HG03064 (cell line): ENCODE results near the gene FCER2.

Source experiments
- ATAC-seq: cut with Tn5 transposase; IDR thresholded peaks from one replicate; pipeline ENCODE4 v1.9.1; 2021; ENCODE audit warnings: low read depth; ENCODE audit not compliant: unreplicated experiment

FCER2 gene

GRCh38 chr19:7704280-7705060 is 2.5 kb upstream of the FCER2 start:
- no peak for ATAC-seq

GRCh38 chr19:7703332-7703731 is 1.4 kb upstream of the FCER2 start:
- ATAC-seq, result no peak

GRCh38 chr19:7701049-7701653 is 780 bp downstream of the FCER2 start:
- ATAC-seq, result no peak

DNA sequence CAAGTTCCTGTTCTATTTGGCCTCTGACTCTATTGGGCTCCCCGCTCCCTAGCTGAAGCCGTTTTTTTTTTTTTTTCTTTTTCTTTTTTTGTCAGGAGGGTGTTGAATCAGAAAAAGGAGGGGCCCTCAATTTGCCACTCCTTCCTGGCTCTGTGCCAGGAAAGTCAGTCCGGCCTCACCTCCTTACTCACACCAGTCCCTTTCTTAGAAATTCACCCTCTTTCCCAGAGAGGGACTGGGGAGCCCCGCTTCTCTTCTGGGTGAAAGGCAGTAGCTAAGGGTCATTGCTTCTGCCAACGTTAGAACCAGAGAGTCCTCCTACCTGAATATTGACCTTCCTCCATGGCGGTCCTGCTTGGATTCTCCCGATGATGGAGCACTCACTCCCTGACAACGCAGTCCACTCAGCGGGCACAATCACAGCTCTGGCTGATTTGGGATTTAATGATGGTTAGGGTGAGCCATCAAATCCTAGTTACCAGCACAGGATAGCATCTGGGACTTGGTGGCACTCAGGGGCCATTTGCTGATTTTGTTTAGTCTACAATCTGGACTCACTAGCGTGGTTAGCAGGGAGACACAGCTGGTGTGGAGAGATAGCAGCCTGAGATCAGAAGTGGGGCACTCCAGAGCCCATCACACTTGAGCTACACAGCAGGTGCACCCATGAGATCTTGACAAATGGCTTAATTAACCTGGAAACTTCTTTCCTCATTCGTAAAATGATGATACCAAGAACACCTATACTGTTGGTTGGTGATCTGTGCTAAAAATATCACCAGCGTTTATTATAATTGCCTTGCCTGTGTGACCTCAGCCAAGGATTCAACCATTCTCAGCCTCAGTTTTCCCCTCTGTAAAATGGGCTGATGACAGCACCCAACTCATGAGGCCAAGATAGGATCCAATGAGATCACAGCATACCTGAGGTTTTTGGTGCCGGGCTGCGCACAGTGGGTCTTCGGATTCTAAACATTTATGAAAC is 2.2 kb downstream of the FCER2 start:
- ATAC-seq, result no peak

GRCh38 chr19:7699003-7699402 is 2.9 kb downstream of the FCER2 start:
- ATAC-seq, result no peak

DNA sequence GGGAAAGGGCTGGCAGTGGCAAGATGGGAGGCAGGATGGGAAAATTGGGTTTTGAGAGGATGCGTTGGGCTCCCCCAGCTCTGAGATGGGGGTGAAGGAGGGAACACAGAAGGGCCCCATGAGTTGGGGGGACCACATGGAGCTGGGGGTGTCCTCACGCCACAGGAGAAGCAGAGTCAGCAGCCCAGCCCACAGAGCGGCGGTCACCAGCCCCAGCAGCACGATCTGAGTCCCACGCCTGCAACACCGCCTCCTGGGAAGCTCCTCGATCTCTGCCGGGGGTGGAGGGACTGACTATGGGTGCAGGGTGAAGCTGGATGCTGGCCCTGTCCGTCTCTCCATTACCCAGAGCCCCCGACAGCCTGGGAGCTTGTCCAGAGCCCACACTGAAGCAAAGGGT is 3.3 kb downstream of the FCER2 start:
- ATAC-seq, result no peak

DNA sequence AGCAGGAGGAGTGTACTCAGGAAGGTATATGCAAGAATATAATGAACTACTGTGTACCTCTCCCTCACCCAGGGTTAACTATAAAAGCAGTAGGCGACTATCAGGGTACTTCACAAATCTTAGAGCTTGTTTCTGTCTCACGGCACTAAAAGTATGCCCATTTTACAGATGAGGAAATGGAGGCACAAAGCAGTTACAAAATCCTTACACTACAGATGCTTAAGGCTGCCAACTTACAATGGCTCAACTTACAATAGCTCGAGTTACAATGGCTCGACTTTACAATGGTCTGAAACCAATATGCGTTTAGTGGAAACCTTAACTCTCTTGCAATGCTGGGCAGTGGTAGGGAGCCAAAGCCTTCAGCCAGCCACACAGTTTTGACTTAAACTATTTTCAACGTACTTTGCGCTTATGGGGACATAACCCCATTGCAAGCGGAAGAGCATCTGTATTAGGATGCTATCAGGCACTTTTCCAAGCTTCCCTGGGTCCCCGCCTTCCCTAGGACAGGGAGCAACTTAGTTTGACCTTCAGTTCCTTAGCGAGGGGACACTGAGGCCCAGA is 4.1 kb downstream of the FCER2 start:
- no peak for ATAC-seq

DNA sequence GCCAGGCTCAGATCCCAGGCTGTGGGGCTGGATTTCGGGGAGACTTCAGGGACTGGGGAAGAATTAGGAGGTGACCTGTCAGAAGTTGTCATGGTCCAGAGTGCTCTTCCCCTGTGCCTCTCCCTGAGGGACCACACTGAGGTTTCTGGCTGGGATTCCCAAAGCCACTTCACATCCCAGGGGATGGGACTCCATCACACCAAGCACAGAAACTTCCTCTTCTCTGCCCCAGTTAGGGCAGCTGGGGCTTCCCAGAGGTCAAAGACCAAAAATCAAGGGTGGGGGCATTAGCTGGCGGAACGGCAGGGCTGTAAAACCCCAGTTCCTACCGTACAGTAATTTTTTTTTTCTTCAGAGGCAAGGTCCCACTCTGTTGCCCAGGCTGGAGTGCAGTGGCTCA is 7.4 kb downstream of the FCER2 start:
- no peak for ATAC-seq

DNA sequence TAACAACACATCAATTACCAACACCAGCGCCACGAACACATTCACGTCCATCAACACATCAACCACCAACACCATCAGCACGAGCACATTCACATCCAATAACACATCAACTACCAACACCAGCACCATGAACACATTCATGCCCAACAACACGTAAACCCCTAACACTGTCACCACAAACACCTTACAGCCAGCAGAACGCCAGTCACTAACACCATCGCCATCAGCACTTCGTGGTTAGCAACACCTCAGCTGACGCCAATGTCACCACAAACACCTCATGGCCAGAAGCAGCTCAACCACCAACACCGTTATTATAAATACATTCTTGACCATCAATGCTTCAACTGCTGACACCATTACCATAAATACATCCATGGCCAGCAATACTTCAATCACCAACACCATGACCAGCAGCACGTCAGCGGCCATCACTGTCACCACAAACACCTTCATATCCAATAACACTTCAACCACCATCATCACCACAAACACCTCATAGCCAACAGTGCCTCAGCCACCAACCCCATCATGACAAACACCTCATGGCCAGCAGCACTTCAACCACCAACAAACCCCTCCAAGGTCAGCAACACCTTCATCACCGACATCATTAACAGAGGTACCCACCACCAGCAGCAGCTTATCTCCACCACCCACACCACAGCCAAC is 9.4 kb downstream of the FCER2 start:
- no peak for ATAC-seq

DNA sequence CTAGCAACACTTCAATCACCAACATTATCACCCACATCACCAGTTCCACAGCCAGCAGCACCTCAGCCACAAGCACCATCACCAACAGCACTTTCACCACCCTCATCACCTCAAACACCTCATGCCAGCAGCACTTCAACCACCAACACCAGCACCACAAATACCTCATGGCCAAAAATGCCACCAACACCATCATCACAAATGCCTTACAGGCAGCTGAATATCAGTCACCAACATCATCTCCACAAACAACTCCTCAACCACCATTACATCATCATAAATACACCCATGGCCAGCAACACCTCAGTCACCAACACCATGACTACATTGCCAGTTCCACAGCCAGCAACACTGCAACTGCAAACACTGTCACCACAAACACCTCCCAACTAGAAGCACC is 10.4 kb downstream of the FCER2 start:
- ATAC-seq, result no peak

DNA sequence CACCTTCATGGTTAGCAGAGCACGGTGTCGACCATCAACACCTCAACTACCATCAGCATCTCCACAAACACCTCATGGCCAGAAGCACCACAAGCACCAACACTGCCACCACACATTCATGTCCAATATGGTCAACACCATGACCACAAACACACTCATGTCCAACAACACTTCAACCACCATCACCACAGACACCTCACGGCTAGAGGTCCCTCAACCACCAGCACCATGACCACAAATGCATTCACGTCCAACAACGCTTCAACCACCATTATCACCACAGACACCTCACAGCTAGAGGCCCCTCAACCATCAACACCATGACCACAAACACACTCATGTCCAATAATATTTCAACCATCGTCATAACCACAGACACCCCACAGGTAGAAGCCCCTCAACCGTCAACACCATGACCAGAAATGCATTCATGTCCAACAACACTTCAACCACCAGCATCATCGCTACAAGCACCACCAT is 11.1 kb downstream of the FCER2 start:
- no peak for ATAC-seq

DNA sequence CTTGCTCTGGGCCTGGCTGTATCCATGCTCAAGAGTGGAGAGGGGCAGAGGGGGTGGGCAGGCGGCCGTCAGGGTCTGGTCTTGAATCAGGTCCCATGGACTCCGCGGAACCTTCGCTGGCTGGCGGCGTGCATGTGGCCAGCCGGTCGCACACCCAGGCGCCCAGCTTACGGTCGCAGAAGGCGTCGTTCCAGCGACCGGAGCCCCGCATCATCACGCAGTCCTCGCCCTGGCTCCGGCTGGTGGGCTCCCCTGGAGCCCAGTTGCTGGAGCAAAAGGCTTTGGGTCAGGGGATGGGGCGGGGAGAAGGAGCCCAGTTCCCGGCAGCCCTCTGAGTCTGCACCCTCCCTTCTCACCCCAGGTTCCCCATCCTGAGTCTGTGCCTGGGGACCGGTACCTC is 12.8 kb downstream of the FCER2 start:
- ATAC-seq, result no peak

DNA sequence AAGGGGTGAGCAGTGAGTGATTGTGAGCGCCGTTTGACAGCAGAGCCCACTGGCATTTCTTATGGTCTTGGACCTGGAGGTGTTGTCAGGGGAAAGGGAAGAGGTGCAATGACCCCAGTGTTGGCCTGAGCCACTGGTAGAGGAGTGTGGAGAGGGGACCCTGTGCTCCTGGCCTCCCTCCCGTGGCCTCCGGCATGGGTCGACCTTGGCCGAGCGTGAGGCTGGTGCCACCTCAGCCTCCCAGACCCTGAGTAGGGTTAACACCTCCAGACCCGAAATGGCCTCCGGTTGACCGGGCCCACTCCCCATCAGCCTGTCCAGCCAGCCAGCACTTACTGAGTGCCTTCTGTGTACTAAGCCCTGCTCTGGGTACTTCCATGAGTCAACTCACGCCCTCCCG is 14.8 kb downstream of the FCER2 start:
- ATAC-seq, result no peak

DNA sequence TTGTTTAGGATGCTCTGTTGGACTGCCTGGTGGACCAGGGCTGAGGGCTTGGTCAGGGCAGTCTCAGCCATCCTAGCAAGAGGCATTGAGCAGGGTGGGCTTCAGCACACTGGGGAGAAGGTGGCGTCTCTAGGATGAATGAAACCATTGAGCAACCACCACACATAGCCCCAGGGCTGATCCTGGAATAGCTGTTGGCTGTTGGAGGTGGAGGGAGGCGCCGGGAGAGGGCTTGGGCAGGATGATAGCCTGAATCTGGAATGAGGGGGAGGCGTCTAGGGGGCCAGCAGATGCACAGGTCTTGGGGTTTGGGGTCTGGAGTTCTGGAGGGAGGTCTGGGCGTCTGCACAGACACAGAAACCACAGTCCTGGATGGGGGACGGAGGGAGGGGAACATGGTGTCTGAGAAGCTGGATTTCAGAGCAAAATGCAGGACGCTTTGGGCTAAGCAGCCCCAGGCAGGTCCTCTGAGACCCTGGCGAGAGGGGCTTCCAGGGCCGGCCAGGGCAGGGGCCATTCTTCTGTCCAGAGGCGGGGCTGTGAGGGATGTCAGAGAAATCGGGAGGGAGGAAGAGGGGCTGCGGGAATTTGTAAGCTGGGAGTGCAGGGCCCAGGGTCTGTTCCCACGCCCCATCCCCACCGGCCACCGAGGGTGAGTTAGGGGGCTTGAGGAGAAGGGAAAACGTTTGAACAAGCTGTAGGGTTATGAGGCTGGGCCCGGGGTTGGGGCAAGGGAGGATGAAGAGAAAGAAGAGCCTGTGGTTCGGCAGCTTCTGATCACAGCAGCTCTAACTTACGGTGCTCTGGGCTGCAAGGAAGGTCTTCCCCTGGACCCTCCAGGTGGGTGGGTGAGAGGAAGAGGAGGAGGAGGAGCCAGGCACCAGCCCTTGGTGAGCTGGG is 16.1 kb downstream of the FCER2 start:
- ATAC-seq, result no peak

DNA sequence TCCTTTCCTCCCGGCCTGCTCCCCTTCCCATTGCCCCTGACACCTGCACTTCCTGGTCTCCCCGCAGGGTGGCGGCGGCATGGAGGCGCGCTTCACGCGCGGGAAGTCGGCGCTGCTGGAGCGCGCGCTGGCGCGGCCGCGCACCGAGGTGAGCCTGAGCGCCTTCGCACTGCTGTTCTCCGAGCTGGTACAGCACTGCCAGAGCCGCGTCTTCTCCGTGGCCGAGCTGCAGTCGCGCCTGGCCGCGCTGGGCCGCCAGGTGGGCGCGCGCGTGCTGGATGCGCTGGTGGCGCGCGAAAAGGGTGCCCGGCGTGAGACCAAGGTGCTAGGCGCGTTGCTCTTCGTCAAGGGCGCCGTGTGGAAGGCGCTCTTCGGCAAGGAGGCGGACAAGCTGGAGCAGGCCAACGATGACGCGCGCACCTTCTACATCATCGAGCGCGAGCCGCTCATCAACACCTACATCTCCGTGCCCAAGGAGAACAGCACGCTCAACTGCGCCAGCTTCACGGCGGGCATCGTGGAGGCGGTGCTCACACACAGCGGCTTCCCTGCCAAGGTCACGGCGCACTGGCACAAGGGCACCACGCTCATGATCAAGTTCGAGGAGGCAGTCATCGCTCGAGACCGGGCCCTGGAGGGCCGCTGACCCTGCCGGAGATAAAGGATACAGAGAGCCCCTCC is 19.6 kb downstream of the FCER2 start:
- no peak for ATAC-seq

GRCh38 chr19:7681340-7682174 is 20.4 kb downstream of the FCER2 start:
- no peak for ATAC-seq

DNA sequence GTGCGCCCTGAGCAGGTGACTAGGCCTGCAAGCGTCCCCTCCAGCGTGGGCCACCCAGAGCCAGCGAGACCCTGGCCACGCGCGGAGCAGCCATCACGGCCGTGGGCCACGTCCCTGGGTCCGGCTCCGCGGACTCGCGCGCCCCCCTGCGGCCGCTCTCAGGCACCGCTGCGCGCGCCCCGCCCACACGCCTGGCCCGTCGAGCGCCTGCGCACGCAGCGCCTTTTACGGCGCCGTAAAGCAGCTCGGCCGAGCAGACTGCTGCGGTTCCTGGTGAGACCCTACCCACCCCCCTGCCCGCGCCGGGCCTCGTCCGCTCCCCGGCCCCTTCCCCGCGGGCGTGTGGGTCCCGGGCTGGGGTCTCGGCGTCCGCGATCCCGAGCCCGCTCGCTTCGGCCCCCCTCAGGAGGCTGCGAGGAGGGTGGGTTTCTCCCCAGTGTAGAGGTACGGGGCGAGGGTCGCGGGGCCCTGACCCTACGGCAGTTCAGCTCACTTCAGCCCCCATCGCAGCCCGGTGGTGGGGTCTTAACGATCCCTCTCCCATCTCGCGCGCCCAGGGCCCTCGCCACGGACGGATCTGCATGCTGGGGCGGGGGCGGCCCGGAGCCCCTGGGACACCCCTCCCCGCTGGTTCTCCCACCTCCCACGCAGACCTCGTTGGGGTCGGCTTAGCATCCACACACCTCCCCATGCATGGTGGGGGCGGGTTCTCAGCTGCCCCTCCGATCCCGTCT is 21.2 kb downstream of the FCER2 start, which contains the start of gene TRAPPC5:
Gene TRAPPC5 (plus strand): TSS at position 228 of the 734 bp plus-strand sequence. CDS start 1,421 bp downstream, outside the sequence.
- no peak for ATAC-seq
